ENCODE data around the gene KREMEN1.

The KREMEN1 gene

DNA sequence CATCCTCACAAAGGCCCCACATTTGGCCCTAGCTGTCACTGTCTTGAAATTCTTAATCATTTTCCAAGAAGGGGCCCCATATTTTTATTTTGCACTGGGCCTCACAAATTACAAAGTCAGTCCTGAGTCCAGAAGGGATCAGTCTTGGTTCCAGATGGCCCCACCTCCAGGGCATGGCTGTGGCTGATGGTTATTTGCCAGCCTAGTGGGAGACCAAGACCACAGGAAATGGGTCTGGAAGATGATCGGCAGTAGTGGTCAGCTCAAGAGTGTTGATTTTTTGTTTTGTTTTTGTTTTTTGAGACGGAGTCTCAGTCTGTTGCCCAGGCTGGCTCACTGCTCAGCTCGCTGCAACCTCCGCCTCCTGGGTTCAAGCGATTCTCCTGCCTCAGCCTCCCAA, 85.7 kb downstream of the KREMEN1 start:
- Histone ChIP-seq H3K4me2 (no peak overlapping the region), H4K20me1 (ENCODE audit: insufficient read depth) (no peaks in the 10 kb centered on the region), H2AFZ (ENCODE audit: low read depth) (no peak overlapping the region), H3K27ac (no peak overlapping the region), H3K79me2 (ENCODE audit: insufficient read depth, low read depth) (no peaks in the 10 kb centered on the region), H3K27me3 (ENCODE audit: insufficient read depth, low read depth) (no peaks in the 10 kb centered on the region), H3K4me3 (IDR thresholded peaks at IDR 0.05; ENCODE audit: insufficient read depth, low read depth, low read length) (no peak overlapping the region), H3K9ac (no peak overlapping the region), H3K36me3 (ENCODE audit: insufficient read depth) (no peaks in the 10 kb centered on the region), H3K4me1 (ENCODE audit: low read depth, poor library complexity, severe bottlenecking) (peaks cover 6% of the 10 kb centered on the region)
- TF ChIP-seq, protein P1, sequence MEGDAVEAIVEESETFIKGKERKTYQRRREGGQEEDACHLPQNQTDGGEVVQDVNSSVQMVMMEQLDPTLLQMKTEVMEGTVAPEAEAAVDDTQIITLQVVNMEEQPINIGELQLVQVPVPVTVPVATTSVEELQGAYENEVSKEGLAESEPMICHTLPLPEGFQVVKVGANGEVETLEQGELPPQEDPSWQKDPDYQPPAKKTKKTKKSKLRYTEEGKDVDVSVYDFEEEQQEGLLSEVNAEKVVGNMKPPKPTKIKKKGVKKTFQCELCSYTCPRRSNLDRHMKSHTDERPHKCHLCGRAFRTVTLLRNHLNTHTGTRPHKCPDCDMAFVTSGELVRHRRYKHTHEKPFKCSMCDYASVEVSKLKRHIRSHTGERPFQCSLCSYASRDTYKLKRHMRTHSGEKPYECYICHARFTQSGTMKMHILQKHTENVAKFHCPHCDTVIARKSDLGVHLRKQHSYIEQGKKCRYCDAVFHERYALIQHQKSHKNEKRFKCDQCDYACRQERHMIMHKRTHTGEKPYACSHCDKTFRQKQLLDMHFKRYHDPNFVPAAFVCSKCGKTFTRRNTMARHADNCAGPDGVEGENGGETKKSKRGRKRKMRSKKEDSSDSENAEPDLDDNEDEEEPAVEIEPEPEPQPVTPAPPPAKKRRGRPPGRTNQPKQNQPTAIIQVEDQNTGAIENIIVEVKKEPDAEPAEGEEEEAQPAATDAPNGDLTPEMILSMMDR (conservative IDR thresholded peaks at IDR 0.05; ENCODE audit: low read depth, low read length), result no peak

DNA sequence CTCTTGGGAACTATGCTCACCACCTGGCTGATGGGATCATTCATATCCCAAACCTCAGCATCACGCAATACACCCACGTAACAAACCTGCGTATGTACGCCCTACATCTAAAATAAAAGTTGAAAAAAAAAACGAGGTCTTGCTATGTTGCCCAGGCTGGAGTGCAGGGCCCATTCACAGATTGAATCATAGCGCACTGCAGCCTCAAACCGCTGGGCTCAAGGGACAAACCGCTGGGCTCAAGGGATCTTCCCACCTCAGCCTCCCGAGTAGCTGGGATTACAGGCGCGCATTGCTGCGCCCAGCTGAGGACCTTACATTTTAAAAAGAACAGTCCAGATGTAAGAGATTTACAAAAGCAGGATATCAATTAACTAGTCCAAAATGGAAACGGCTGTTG, 91.0 kb downstream of the KREMEN1 start:
- H3K27ac ChIP-seq, result no peak overlapping the region
- H3K4me3 ChIP-seq (IDR thresholded peaks at IDR 0.05; ENCODE audit: insufficient read depth, low read depth, low read length), result no peak overlapping the region
- no peaks in the 10 kb centered on the region for H4K20me1 ChIP-seq (ENCODE audit: insufficient read depth)
- TF ChIP-seq, protein P1 (conservative IDR thresholded peaks at IDR 0.05; ENCODE audit: low read depth, low read length), result no peak
- no peak overlapping the region for H3K9ac ChIP-seq
- no peak overlapping the region for H3K4me2 ChIP-seq
- no peaks in the 10 kb centered on the region for H3K79me2 ChIP-seq (ENCODE audit: insufficient read depth, low read depth)
- no peaks in the 10 kb centered on the region for H3K27me3 ChIP-seq (ENCODE audit: insufficient read depth, low read depth)
- no peak overlapping the region for H2AFZ ChIP-seq (ENCODE audit: low read depth)
- H3K4me1 ChIP-seq (ENCODE audit: low read depth, poor library complexity, severe bottlenecking), result no peaks in the 10 kb centered on the region
- H3K36me3 ChIP-seq (ENCODE audit: insufficient read depth), result no peaks in the 10 kb centered on the region

DNA sequence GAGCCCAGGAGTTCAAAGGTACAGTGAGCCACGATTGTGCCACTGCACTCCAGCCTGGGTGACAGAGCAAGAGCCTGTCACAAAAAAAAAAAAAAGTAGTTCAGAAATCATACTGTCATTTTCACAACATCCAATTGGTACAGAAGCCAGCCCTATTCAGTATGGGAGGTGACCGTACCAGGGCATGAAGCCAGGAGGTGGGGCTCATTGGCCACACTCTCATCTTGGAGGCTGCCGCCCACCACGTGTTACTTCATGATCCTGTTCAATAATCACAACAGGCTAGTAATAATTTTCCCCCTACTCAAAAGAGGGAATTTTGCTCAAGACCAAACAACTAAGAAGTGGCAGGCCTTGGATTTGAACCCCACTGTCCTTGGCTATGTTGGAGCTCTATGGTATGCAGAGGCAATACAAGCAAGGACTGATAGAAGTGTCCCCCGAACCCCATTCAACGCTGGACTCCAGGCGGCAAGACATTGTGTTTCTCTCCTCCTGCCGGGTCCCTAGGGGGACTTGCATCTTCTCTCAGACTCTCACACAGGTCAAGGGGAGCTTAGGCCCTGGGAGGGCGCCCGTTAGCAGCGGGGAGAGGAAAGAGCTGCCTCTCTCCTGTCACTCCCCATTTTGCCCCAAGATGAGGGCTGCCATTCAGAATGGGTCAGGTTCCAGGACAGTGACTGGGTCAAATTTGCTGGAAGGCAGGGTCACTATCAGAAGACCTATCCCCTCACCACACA, 92.7 kb downstream of the KREMEN1 start:
- no peaks in the 10 kb centered on the region for H4K20me1 ChIP-seq (ENCODE audit: insufficient read depth)
- TF ChIP-seq, protein P1 (conservative IDR thresholded peaks at IDR 0.05; ENCODE audit: low read depth, low read length), result no peak

GRCh38 chr22:29166180-29166579, 93.3 kb downstream of the KREMEN1 start:
- H4K20me1 ChIP-seq (ENCODE audit: insufficient read depth), result no peaks in the 10 kb centered on the region
- no peaks in the 10 kb centered on the region for H3K4me1 ChIP-seq (ENCODE audit: low read depth, poor library complexity, severe bottlenecking)
- H3K27me3 ChIP-seq (ENCODE audit: insufficient read depth, low read depth), result no peaks in the 10 kb centered on the region
- H2AFZ ChIP-seq (ENCODE audit: low read depth), result no peak overlapping the region
- H3K4me2 ChIP-seq, result no peak overlapping the region
- no peak overlapping the region for H3K27ac ChIP-seq
- no peak overlapping the region for H3K4me3 ChIP-seq (IDR thresholded peaks at IDR 0.05; ENCODE audit: insufficient read depth, low read depth, low read length)
- TF ChIP-seq, protein P1 (conservative IDR thresholded peaks at IDR 0.05; ENCODE audit: low read depth, low read length), result no peak
- no peak overlapping the region for H3K9ac ChIP-seq
- no peaks in the 10 kb centered on the region for H3K36me3 ChIP-seq (ENCODE audit: insufficient read depth)
- H3K79me2 ChIP-seq (ENCODE audit: insufficient read depth, low read depth), result no peaks in the 10 kb centered on the region

More for the DNA sequence above, 92.7 kb downstream of the KREMEN1 start:
- Histone ChIP-seq H3K36me3 (ENCODE audit: insufficient read depth) (no peaks in the 10 kb centered on the region), H3K4me3 (IDR thresholded peaks at IDR 0.05; ENCODE audit: insufficient read depth, low read depth, low read length) (no peak overlapping the region), H3K4me1 (ENCODE audit: low read depth, poor library complexity, severe bottlenecking) (no peaks in the 10 kb centered on the region), H3K79me2 (ENCODE audit: insufficient read depth, low read depth) (no peaks in the 10 kb centered on the region), H3K9ac (no peak overlapping the region), H3K27me3 (ENCODE audit: insufficient read depth, low read depth) (no peaks in the 10 kb centered on the region), H2AFZ (ENCODE audit: low read depth) (no peak overlapping the region), H3K4me2 (no peak overlapping the region), H3K27ac (no peak overlapping the region)
